Stimulated activated CD8-positive, alpha-beta memory T cell treated with anti-CD3 and anti-CD28 coated beads, Interleukin-15, amount 100 ng/mL, for 1 hour (primary cell): Measurements from ENCODE around the gene TUBB6.

Experiments used
- DNase-seq: peaks from one replicate; pipeline ENCODE4 v3.0.0-alpha.2; 2020; ENCODE audit warnings: low read depth

Gene TUBB6

DNA sequence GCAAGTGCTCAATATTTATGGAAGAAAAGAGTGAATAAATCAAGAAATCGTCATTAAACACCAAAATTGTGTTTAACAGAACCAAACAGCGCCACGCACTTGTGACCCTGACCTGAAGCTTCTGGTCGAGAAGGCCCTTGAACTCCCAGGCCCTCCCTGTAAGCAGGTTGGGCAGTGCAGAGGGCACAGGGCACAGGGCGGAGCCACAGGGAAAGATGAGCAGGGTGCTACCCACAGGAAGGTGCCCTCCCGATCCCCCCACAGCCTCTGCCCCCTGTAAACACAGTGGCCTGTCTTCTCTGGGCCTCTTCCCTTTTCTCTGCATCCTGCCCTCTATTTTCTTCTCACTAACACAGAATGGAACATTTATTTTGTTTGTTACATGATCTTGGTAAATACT lies 16.9 kb upstream of the TUBB6 start:
- DNase-seq: no peak

DNA sequence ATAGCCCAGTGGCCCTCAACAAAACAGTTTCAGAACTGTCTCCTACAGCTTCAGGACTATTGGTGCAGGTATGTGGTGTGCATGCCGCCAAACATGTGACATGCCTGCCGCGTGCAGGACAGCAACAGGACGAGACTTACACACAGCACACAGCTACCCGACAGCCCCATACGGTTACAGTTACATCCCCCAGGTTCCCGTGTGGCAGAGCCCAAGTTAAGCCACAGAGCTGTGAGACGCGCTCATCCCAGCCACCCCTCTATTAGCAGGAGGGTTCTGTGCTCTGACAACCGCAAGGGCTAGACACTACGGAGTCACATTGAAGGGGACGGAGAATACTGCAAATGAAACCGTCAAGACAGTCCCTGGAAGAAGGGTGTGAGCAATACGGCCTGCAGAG lies 16.4 kb upstream of the TUBB6 start:
- no peak for DNase-seq

DNA sequence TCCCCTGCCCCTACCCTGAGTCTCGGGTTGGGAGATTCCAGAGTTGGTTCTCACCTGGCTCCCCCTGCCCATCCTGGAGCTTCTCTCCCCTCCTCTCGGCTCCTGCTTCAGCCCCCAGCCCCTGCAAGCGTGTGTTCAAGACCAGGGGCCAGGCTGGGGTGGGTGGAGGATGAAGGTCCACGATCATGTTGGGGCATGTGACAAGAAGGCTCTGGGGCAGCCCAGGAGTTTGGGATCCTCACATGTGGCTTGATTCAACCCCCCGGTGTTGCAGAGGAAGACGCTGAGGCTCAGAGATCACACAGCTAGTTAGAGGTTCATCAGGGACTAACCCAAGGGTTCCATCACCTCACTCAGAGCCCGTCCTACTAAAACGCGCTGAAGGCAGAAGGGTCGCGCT lies 14.2 kb upstream of the TUBB6 start:
- DNase-seq: no peak

DNA sequence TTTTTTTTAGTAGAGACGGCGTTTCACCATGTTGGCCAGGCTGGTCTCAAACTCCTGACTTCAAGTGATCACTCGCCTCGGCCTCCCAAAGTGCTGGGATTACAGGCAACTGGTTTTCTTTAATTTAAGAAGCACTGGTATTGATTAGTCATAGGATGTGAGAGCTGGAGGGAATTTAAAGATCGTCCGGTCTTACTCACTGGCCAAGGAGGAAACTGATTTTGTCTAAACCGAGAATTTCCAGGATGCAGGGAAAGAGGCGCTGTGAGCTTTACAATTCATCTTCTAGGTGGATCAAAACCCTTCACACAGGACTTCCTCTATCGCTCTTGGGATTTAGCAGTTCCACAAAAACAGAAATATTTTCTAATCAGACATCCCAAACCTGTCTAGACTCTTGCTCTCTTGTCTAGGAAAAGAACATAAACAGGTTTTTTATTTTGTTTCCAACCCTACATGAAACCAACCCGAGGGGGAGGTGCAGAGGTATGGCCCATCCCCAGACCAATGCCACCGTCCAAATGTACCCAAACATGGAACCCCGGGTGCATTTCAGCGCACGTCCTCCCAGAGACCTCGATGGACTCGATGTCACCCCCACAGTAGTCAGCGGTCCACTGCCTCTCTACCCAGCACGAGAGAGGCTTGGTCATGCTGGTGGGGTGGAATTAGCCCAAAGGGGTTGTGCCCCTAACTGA lies 12.5 kb upstream of the TUBB6 start:
- DNase-seq: no peak

DNA sequence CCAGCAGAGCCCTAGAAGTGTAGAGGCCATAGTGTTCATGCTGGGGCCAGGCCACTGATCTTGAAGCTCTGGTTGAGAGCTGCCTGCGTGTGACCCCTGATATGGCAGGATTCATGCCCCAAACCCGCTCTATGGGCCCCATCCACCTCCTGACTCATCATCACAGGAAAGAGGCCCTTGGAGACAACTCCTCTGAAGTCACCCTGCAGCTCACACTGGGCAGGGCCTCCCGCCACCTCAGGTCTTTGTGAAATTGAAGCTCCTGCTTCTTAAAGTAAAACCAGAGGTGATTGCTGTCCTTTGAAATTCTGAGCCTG lies 12.0 kb upstream of the TUBB6 start:
- DNase-seq: no peak

DNA sequence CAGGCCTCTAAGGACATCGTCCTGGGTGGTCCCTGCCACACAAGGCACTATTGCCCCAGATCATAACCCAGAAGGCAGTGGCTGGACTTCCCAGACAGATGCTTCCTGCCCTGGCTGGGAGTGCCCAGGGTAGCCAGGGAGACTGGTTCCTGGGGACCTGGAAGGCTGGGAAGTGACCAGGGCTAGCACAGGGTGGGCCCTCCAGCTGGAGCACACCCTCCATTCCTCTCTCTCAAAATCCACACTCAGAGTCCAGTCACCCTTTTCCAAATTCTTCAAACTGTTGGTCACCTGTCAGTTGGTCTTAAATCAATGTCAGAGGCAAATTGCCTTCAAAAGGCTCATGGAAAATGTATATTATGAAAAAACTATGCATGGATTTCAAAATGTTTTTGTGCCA lies 11.6 kb upstream of the TUBB6 start:
- no peak for DNase-seq

DNA sequence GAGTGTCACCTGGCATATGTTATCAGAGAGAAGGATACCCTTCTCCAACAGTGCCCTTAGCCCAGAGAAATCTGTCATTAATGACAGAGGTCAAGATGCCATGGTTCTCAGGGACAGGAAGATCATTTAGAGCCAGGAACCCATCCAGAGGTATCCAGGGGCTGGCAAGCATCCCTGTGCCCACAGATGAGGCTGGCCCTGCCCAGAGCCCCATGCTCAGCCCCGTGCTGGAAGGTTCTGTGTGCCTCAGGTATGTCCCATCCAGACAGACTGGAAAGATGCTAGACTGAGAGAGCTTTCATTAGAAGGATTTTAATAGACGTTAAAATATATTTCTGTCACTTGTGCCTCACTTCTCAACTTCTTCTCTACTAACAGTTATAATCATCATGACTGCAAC lies 8.2 kb upstream of the TUBB6 start:
- no peak for DNase-seq

DNA sequence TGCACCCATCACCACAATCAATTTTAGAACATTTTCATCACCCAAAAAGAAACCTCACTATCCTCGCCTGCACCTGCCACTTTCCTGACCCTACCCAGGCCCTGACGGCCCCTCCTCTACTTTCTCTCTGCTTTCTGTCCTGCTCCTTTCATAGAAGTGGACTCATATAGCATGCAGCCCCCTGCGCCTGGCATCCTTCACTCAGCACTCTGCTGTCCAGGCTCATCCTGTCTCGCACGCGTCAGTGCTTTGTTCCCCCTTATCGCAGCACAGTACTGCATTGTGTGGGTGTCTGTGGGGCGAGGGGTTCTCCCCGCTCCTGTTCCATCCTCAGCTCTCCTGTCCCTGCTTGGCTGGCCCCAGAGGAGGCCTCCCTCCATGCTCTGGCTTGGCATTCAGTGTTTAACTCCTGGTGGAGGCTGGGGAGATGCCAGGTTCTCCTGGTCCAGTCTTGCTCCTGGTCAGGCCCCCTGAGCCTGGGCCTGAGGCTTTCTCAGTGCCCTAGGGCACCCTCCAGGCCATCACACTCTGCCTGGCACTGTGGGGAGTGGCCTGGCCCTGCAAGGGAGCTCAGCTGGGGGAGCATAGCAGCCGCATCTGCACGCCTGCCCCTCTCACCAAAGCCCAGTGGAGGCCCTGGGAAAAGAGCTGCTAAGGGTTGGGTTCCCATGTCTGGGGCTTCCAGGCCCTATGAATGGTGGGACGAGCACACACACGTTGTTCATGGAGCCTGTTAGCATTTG lies 6.6 kb upstream of the TUBB6 start:
- DNase-seq: no peak

DNA sequence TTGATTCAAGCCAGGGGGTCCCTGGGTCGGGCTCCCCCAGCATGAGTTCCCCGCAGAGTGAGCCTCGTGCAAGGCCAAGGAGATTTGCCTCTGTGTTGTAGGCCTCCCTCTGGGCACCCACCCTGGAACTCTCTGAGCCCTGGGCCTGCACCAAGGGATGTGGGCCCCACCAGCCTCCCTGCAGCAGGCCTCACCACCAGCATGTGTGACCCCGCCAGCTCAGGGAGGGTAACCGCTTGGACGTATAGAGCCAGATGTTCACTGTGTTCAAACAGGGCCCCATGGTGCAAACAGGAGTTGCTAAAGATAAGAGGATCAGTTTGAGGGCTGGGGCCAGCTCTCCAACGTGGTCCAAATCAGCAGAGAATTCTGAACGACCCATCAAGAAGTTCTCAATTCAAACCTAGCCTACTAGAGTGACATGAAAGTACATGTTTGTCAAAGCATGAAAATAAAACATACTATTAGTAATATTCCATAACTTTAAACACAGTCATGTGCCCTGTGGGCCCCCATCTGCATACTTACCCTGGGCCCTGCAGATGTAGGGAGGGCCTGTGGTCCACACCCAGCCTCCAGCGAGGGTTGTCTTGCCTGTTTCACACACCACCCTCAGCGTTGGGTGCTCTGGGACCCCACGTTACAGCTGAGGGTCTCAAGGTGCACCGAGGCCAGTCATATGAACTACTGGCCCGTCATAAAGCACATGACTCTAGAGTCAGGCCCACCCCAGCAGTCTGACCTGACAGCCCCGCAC lies 5.5 kb upstream of the TUBB6 start:
- no peak for DNase-seq

DNA sequence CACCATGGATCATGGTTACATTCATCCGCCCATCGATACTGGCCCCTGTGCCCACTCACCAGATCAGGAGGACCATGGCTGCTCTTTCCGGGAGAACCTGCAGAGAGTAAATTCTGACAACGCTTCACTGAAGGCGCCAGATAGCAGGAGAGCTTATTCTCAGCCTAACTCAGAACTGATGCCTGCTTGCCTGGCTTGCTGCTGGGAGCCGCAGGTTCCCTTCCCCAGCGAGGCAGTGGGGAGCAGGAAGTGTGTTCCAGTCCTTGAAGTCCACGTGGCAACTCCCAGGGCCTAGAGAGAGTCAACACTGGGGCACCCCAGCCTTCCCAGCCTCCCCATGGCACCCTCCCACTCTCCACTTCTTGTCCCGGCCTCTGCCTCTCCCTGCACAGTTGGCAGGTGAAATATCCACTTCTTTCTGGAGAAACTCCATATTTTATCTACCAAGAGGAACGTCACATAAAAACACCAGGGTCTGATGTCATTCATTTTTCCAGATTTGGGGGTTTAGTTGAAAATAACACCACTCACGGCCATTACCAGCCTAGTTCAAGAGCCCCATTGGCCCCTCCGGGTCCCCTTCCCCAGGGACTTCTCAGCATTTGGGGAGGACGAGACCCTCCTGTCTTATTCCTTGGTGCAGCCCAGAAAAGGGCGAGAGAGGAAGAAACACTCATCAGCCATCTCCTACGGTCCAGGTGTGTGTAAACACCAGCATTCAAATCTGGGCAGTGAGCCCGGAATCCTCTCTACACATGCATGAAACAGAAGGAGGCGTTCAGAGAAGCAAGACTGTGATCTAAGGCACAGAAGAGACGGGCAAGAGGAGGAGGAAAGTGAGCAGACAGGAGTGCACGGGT lies 3.5 kb upstream of the TUBB6 start:
- DNase-seq: no peak

DNA sequence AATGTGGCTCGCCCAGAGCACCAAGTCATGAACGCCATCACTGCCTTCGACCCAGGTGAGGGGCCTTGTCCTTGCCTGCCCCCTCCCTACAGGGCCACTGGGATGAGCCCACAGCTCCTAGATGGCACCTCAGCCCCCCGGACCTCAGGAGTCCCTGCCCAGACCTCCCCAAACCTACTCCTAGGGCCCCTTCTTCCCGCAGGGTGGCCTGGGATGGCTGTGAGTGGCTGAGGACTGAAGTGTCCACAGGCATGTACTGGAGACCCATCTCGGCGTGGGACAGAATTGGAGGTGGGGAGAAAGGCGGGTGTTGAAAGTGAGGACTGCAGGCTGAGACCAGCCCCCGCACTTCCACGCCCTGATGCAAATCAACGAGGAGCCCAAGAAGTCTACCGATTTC lies 2.8 kb upstream of the TUBB6 start:
- no peak for DNase-seq

DNA sequence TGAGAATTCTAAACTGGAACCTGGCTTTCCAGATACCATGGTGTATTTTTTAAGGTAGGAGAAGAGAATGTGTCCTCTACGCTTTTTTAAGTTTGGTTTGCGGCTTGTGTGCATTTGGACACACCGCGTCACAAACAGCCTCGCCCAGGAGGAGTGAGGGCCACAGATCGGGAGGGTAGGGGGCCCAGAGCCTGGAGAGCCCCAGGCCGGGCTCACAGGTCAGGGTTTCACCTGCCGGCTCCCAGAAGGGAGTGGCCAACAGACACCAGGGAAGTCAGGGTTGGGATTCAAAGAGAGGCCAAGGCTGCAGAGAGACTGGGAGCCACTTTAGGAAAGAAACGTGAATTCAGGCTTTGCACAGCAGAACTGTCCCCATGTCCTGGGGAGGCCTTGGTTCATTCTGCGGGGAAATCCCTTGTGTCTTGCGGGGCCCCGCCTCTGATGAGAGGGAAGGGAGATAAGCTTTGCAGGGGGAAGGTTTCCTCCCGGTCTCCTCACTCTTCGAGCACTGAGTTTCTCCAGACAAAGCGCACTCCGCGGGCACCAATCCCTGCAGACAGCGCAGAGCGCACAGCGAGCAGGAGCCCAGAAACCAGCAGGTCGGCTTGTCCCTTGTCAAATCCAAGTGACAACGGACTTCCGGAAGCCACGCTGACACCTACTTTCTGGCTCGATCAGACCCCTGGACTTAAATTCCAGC lies 2.0 kb upstream of the TUBB6 start:
- no peak for DNase-seq

DNA sequence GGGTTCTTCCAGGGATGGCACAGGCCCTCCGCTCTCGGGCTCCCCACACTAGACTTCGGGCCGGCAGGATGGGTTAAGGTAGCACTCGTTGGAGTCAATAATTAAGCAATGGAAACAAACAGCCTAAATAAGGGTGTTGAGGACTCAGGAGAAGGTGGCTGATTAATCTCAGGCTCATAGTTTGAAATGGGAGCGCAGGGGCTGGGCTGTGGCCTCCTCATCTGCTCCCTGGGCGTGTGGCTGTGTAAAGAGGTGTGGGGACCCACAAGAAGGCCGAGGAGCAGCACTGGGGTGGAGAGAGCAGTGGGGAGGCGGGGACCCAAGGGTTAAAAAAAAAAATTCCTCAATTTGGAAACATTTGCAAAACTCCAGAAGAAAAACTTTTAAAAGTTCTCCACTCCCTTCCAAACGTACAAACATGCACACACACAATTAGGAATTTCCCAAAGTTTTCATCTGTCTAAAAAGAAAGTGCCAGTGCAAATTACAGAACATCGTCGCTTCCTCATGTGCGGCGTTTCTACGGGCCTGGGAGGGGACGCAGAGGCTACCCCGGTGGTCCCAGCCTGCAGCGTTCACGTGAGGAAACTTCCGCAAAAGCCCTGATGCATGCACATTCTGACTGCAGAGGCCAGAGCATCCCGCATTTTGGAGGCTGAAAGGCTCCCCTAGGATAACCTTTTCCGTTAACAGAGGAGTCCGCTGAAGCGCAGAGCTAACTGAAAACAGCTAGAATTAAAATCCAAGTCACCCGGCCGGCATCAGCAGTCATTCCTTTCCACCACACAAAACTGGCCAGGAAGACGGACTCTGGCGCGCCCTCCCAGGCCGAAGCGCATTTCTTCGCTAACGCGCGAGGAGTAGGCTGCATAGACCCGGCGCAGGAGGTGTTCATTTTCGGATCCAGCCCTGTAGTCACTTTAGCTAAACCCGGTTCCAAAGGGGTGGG lies 1.0 kb upstream of the TUBB6 start:
- DNase-seq: no peak

DNA sequence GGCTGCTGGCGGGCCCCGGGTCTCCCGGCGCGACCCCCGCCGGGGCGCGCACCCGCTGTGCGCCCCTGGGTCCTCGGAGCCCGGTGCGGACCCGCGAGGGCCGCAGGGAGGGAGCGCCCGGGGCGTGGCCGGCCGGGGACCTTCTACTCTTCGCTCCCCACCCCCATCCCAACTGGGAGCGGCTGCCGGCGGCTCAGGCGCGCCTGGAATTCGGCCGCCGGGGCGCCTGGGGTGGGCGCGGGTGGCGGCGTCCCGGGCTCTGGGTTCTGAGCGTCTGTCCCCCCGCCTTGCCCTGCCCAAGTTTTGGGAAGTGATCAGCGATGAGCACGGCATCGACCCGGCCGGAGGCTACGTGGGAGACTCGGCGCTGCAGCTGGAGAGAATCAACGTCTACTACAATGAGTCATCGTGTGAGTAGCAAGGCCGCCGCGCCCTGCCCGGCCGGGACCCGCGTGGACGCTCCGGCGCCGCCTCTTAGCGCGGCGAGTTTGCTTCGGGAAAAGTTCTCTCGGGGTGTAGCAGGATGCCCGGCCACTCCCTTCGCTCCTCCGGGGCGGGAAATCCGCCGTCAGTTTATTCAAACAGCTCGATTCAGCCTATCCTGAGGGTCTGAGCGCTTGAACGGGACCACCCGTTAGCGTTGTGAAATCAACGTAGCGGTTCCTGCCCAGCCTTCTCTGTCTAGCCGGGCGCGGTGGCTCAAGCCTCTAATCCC lies 502 bp downstream of the TUBB6 start:
- no peak for DNase-seq

DNA sequence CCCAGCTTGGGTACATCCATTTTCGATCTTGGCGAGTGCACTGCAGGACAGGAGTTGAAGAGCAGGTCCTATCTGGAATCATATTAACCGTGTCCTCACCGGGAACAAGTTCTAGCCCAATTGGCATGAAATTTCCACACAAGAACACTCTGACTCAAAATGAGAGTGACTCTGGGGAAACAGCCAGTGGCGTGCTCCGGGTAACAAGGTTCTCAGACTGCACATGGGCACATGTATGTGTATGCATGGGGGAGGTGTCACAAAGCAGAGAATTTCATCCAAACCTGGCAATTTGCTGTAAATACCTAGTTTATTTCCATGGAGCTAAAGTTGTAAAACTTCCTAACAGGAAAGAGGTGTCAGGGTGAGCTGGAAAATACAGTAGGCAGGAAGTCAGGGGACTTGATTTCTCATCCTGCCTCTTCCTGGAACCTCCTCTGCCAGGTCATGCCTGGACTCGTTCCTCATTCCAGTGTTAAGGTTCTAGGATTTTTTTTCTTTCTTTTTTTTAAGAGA lies 1.7 kb downstream of the TUBB6 start:
- DNase-seq: no peak

DNA sequence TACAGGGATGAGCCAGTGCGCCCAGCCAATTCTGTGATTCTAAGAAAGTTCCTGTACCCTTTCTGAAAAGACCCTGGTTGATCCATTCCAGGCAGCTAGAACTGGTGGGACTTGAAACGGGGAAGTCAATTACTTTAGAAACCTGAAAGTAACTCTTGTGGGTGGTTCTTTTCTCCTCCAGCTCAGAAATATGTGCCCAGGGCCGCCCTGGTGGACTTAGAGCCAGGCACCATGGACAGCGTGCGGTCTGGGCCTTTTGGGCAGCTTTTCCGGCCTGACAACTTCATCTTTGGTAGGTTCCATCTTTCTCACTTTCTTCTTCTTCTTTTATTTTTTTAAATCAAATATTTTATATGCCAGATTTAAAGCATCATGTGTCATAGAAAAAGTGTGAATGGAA lies 2.7 kb downstream of the TUBB6 start:
- no peak for DNase-seq

DNA sequence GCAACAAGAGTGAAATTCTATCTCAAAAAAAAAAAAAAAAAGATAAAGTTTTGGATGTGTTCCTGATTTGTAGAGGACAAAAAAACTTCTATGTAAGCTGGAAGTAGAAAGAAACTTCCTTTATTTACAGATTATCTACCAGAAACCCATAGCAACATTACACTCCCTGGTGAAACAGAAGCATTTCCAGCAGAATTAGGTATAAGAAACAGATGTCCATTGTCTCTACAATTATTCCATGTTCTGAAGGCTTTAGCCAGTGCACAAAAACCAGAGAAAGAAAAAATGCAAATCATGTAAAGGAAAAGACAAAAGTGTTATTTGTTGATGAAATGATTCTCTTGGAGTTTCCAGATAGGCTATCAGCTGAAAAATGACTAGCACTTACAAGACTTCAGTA lies 4.9 kb downstream of the TUBB6 start:
- DNase-seq: no peak

DNA sequence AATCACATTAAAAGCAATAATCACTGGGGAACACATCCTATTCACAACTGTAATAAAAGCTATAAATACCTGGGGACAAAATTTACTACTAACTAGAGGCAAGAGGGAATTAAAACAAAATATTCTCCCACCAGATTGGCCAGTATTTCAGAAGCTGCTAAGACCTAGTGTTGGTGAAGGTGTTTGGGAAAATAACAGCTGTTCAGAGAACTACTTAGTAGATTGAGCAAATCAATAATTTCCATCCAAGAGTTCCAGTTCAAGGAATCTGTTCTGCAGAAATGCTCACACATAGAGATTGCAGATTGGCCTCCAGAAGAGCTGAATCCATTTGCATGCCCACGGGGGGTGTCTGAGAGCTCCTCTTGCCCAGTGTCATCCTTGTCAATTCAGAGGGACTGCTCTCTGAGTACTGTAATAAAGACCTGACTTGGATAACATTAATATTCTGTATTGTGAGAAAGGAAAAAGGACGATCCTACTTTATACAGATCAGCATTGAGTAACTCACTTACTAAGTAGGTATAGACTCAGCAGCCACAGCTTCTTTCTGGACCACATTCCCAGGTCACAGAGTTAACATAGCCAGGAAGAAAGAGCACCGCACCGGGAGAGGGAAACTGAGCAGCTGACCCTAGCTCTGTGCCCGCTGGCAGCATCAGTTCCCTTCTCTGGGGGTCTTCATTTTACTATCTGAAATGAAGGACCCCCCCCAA lies 5.6 kb downstream of the TUBB6 start:
- no peak for DNase-seq
